ENCODE measurements around the gene RAD51B. TPM values are rescaled to one million over a fixed set of nuclear protein-coding genes. Genes with fewer than 3 reads are reported as not detected.

Gene RAD51B
- total RNA-seq, 1 donor from 2014 or later: 16.7 TPM

DNA sequence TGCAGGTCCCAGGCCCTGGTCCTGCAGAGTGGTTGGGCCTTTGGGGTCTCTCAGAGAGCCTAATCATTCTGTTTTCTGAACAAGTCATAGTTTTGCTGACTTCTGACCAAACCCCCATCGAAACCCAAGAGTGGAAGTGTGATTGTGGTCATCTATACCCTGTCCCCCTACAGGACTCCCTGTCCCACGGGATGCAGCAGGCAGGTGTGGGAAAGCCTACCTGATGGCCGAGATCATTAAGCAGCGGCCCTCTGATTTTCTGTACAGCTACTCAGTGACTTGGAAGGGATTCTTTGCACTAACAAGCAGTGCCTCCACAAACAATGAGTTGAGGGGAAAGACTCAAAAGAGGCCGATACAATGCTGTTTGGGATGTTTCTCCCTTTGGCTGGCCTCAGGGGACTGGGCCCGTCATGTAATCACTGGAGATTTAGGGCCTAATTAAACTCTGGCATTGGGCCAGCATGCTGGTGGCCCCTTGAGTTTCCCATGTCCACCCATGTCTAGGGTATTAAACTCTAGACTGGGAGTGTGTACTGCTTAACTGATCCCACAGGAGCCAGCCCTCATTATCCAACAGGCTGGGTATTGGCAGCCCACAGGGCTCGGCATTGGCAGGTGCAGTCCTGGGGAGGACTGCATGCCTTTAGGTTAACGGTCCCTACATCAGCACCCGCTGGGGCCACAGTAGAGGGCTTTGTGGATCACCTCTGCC, 780.5 kb downstream of the RAD51B start:
- H3K36me3 Mint-ChIP-seq (ENCODE audit: low read depth): peaks cover 3% of the 10 kb centered on the region
- TF ChIP-seq, protein P1, sequence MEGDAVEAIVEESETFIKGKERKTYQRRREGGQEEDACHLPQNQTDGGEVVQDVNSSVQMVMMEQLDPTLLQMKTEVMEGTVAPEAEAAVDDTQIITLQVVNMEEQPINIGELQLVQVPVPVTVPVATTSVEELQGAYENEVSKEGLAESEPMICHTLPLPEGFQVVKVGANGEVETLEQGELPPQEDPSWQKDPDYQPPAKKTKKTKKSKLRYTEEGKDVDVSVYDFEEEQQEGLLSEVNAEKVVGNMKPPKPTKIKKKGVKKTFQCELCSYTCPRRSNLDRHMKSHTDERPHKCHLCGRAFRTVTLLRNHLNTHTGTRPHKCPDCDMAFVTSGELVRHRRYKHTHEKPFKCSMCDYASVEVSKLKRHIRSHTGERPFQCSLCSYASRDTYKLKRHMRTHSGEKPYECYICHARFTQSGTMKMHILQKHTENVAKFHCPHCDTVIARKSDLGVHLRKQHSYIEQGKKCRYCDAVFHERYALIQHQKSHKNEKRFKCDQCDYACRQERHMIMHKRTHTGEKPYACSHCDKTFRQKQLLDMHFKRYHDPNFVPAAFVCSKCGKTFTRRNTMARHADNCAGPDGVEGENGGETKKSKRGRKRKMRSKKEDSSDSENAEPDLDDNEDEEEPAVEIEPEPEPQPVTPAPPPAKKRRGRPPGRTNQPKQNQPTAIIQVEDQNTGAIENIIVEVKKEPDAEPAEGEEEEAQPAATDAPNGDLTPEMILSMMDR (conservative IDR thresholded peaks at IDR 0.05): no peak
- no peaks in the 10 kb centered on the region for H3K9me3 Mint-ChIP-seq
- peaks cover 70% of the 10 kb centered on the region for H3K4me1 Mint-ChIP-seq
- no peak overlapping the region for H3K27ac Mint-ChIP-seq (ENCODE audit: unreplicated experiment)
- H3K4me3 Mint-ChIP-seq: no peak overlapping the region
- DNase-seq (ENCODE audit: low read depth, low spot score): no peak
- H3K27me3 Mint-ChIP-seq (ENCODE audit: low read depth): peaks cover 2% of the 10 kb centered on the region

DNA sequence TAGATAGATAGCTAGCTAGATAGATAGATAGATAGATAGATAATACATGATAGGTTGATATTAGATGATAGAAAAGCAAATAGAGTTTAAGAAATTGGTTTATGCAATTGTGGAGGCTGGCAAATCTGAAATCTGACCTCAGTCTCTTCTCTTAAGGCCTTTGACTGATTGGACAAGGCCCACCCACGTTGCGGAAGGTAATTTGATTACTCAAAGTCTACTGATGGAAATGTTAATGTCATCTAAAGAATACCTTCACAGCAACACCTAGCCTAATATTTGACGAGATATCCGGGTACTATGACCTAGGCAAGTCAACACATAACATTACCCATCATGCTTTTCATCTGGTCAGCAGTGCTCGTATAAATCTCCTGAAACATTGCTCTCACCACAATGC, 782.9 kb downstream of the RAD51B start:
- peaks cover 58% of the 10 kb centered on the region for H3K4me1 Mint-ChIP-seq
- H3K4me3 Mint-ChIP-seq: no peak overlapping the region
- H3K27ac Mint-ChIP-seq (ENCODE audit: unreplicated experiment): no peak overlapping the region
- peaks cover 11% of the 10 kb centered on the region for H3K36me3 Mint-ChIP-seq (ENCODE audit: low read depth)
- TF ChIP-seq, protein P1 (conservative IDR thresholded peaks at IDR 0.05): no peak
- DNase-seq (ENCODE audit: low read depth, low spot score): no peak
- peaks cover 2% of the 10 kb centered on the region for H3K27me3 Mint-ChIP-seq (ENCODE audit: low read depth)
- no peaks in the 10 kb centered on the region for H3K9me3 Mint-ChIP-seq

DNA sequence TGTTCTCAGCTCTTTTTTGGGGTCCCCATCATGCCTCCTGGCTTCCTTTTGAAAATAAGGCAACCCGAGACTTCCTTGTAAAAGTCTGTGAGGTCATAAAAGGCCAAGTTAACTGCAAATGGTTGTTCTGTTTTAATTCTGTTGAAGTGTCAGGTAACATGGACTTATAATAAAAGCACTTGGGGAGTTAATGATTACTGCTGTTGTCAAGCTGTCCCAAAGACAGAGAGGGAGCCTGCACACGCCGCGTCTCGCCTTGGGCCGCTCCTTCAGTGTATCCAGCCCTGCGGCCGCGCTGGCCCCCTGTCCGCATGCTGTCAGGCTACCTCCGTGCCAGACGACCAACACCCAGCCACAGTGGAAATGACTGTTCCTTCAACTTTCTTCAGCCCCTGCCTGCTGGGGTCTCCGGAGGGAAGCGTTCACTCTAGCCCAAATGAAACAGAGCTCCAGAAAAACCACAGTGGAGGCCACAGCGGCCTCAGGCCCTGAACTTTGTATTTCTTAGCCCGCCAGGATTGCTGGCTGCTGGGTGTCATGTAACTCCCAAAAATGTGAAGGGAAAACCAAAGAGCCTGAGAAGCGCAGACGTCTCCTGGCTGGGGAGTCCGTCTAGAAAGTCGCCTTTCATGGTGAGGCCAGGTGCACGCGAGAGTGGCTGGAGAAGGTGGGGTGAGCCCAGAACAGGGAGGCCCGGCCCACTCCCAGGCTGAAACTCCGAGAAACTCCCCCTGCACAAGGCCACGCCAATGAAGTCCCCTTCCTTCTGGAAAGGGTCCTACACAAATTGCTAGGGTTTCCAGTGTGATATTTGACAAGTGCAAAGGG, 784.2 kb downstream of the RAD51B start:
- Mint-ChIP-seq H3K36me3 (ENCODE audit: low read depth) (peaks cover 11% of the 10 kb centered on the region), H3K9me3 (no peaks in the 10 kb centered on the region), H3K27ac (ENCODE audit: unreplicated experiment) (no peak overlapping the region), H3K4me3 (no peak overlapping the region), H3K27me3 (ENCODE audit: low read depth) (peaks cover 2% of the 10 kb centered on the region), H3K4me1 (peaks cover 46% of the 10 kb centered on the region)
- DNase-seq (ENCODE audit: low read depth, low spot score): no peak
- TF ChIP-seq, protein P1 (conservative IDR thresholded peaks at IDR 0.05): no peak

DNA sequence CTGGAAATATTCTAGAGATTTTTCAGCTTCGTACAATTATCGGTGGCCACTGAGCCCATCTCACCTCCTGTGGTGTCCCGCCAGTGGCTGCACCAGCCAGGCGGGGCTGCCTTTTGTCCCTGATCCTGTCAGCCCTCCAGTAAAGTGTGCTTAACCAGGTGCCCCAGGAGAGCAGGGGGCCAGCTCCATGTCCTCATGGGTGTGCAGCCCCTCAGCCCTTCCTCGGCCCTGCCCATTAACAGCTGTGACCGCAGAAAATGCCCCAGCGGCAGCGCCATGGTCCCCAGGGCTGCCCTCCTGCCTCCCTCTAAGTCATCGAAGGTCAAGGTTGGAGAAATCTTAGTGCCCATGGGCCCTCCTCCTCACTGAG, 784.8 kb downstream of the RAD51B start:
- Mint-ChIP-seq H3K27ac (ENCODE audit: unreplicated experiment) (no peak overlapping the region), H3K9me3 (no peaks in the 10 kb centered on the region), H3K36me3 (ENCODE audit: low read depth) (peaks cover 11% of the 10 kb centered on the region), H3K27me3 (ENCODE audit: low read depth) (no peaks in the 10 kb centered on the region), H3K4me3 (no peak overlapping the region), H3K4me1 (peaks cover 40% of the 10 kb centered on the region)
- TF ChIP-seq, protein P1 (conservative IDR thresholded peaks at IDR 0.05): no peak
- no peak for DNase-seq (ENCODE audit: low read depth, low spot score)

DNA sequence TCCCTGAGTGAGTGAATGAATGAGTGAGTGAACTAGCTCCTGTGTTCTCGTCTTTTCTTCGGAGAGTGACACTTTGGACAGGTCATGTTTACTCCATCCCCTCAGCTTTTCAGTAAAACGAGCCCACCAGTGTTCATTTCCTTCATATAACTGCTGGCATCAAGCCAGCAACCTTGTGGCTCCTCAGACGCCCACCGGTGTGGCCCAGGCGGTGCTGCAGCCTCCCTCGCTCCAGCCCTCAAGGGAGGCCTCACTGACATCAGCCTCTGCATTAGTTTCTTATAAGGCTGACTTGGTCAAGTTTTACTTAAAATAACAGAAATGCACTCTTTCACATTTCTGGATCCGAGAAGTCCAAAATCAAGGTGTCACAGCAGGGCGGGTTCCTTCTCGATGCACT, 785.2 kb downstream of the RAD51B start:
- DNase-seq (ENCODE audit: low read depth, low spot score): no peak
- peaks cover 11% of the 10 kb centered on the region for H3K36me3 Mint-ChIP-seq (ENCODE audit: low read depth)
- peak overlapping the region; percentile 40 for H3K27ac Mint-ChIP-seq (ENCODE audit: unreplicated experiment)
- H3K9me3 Mint-ChIP-seq: no peaks in the 10 kb centered on the region
- TF ChIP-seq, protein P1 (conservative IDR thresholded peaks at IDR 0.05): no peak
- no peak overlapping the region for H3K4me3 Mint-ChIP-seq
- H3K4me1 Mint-ChIP-seq: peaks cover 35% of the 10 kb centered on the region
- H3K27me3 Mint-ChIP-seq (ENCODE audit: low read depth): no peaks in the 10 kb centered on the region
